ENCODE measurements around the gene ARSG. TPM values are rescaled to one million over a fixed set of nuclear protein-coding genes. Genes with fewer than 3 reads are reported as not detected.

Gene ARSG
- total and polyA plus RNA-seq, 2 of the 8 experiments (the other 6 are each of a cell fraction or from before 2014, with no cell fraction given), result 3.3 to 4.0 TPM

GRCh38 chr17:68325961-68326360 lies 34.7 kb downstream of the ARSG start:
- Histone ChIP-seq H3K4me2 (ENCODE audit: insufficient read depth in 1 of 2, low read depth in 2 of 2, low read length in 2 of 2) (no peak overlapping the region), H2BK15ac (ENCODE audit: low read length) (no peak overlapping the region), H3K9me3 (ENCODE audit: insufficient read depth in 2 of 2, low read depth in 1 of 2, low read length in 1 of 2) (peaks cover 0 to 4% of the 10 kb centered on the region in 2 experiments; a peak in 1 of 4 replicates), H3K18ac (ENCODE audit: extremely low read depth, low read length) (no peak overlapping the region), H3K4me3 (ENCODE audit: extremely low read depth in 1 of 4, insufficient read depth in 2 of 4, low read depth in 3 of 4, low read length in 4 of 4) (no peak overlapping the region), H2BK12ac (ENCODE audit: low read depth, low read length) (no peak overlapping the region), H3K27me3 (replicated peaks in 1 of 4; ENCODE audit: control insufficient read depth in 3 of 4, extremely low read depth in 1 of 4, insufficient read depth in 3 of 4, low read length in 3 of 4) (no peaks in the 10 kb centered on the region; a peak in 1 of 7 replicates), H3K9ac (replicated peaks in 1 of 4; ENCODE audit: extremely low read depth in 1 of 4, low read depth in 3 of 4, low read length in 3 of 4) (no peak overlapping the region), H3K36me3 (ENCODE audit: control insufficient read depth in 2 of 4, insufficient read depth in 4 of 4, low read length in 3 of 4) (no peaks in the 10 kb centered on the region), H4K20me1 (replicated peaks in 1 of 2; ENCODE audit: control insufficient read depth in 1 of 2, insufficient read depth in 2 of 2, low read length in 2 of 2) (no peaks in the 10 kb centered on the region), H4K8ac (ENCODE audit: extremely low read depth, insufficient read depth, low read length) (no peak overlapping the region), H2BK5ac (ENCODE audit: low read depth, low read length) (no peak overlapping the region), H3K79me2 (ENCODE audit: control insufficient read depth in 1 of 2, insufficient read depth in 2 of 2, low read length in 2 of 2) (no peaks in the 10 kb centered on the region), H3K23me2 (ENCODE audit: low read depth, low read length) (no peaks in the 10 kb centered on the region), H2AFZ (ENCODE audit: low read length) (no peak overlapping the region), H3K56ac (replicated peaks; ENCODE audit: insufficient read length, low read depth, low read length) (no peak overlapping the region), H2AK5ac (ENCODE audit: low read depth, low read length) (no peak overlapping the region), H4K91ac (replicated peaks; ENCODE audit: insufficient read length, low read length) (no peak overlapping the region), H4K5ac (ENCODE audit: insufficient read length, low read depth, low read length) (no peak overlapping the region), H3K4me1 (replicated peaks in 1 of 4; ENCODE audit: control insufficient read depth in 3 of 4, insufficient read depth in 4 of 4, low read length in 3 of 4) (peaks cover 0 to 4% (median 0%) of the 10 kb centered on the region in 4 experiments; a peak in 2 of 7 replicates), H2BK120ac (replicated peaks; ENCODE audit: low read depth, low read length) (no peak overlapping the region), H2BK20ac (ENCODE audit: low read length) (no peak overlapping the region), H3K23ac (ENCODE audit: insufficient read length) (no peak overlapping the region), H3K4ac (replicated peaks; ENCODE audit: insufficient read length, low read depth, low read length) (no peak overlapping the region), H3K27ac (ENCODE audit: low read depth, low read length) (no peak overlapping the region), H3K14ac (ENCODE audit: insufficient read length) (no peak overlapping the region), H3K79me1 (ENCODE audit: low read depth, low read length) (no peaks in the 10 kb centered on the region; the same call in 1 of the 2 replicates)
- CTCF ChIA-PET (ENCODE audit: partially characterized antibody), result interaction anchor here (0.9 to 6.6 kb wide), 4 partner anchors 63 to 107 kb away, joined by 3 to 42 read pairs (median 4); no protein-coding TSS in a partner anchor
- no peak for FAIRE-seq
- POLR2A ChIA-PET (ENCODE audit: partially characterized antibody), result no interaction called here
- DNase-seq (ENCODE audit: low read depth in 1 of 2, low spot score in 2 of 2), result no peak
- 93% methylated on average over 5 of the region's 5 CpGs; no CpG with 5 or more reads in 1 of the 2 experiments for WGBS, 2 experiments (ENCODE audit: extremely low coverage in 1 of 2, insufficient coverage in 1 of 2, insufficient read length in 1 of 2, insufficient replicate concordance in 2 of 2, low coverage in 1 of 2, low lambda C conversion rate in 2 of 2, missing lambda C conversion rate in 1 of 2)
- TF ChIP-seq BACH1 (IDR thresholded peaks at IDR 0.05; ENCODE audit: low read length) (no peak), NANOG (IDR thresholded peaks at IDR 0.05; ENCODE audit: insufficient read depth, low read depth, low read length, poor library complexity, severe bottlenecking) (no peak), ASH2L (IDR thresholded peaks at IDR 0.05; ENCODE audit: low read length) (no peak), POU5F1 (IDR thresholded peaks at IDR 0.05; ENCODE audit: low read depth, low read length) (no peak), SP2 (IDR thresholded peaks at IDR 0.05; ENCODE audit: low read length) (no peak), RBBP5 (IDR thresholded peaks at IDR 0.05; ENCODE audit: borderline replicate concordance, low read depth, low read length) (no peak), MAFK (IDR thresholded peaks at IDR 0.05; ENCODE audit: low read depth, low read length) (no peak), FOSL1 (IDR thresholded peaks at IDR 0.05; ENCODE audit: insufficient read depth, low read depth, low read length) (no peak), HDAC6 (IDR thresholded peaks at IDR 0.05; ENCODE audit: low read depth, low read length) (no peak), POLR2AphosphoS5 (IDR thresholded peaks at IDR 0.05; ENCODE audit: low read depth, low read length) (no peak), USF2 (IDR thresholded peaks at IDR 0.05; ENCODE audit: low read length) (no peak), CREB1 (IDR thresholded peaks at IDR 0.05) (no peak)

All from H1 (cell line).